Calu3 (cell line): ENCODE results near the gene CLK1. TPM values are rescaled to one million over a fixed set of nuclear protein-coding genes. Genes with fewer than 3 reads are reported as not detected.
A peak's percentile ranks its signal among the peaks of the same experiment; 100 is the strongest.
"Not testable (repeated sequence)": the region's sequence is repeated elsewhere in the genome, so short reads cannot be mapped to it uniquely, and the experiment has no call there.

Source experiments
- BruUV-seq: library from RNA; stranded (reverse); fragments of 400-500 nt; replicated peaks from 2 replicates; lab custom pipeline; 2021; lab: Mats Ljungman, UMichigan
- CTCF ChIA-PET: fragments of 300-600 bp; sonication (Branson Sonifier 250); formaldehyde crosslinking; loops from one replicate; lab custom pipeline; 2022; ENCODE audit warnings: antibody characterized with exemption; lab: Charles Lee
- DNase-seq: peaks from one replicate; pipeline ENCODE4 v3.0.0; 2022
- H3K27ac Mint-ChIP-seq: one replicate; pipeline ENCODE4 v1.8.0; 2022; ENCODE audit warnings: mixed read lengths; ENCODE audit not compliant: unreplicated experiment
- H3K27me3 Mint-ChIP-seq: one replicate; pipeline ENCODE4 v1.8.0; 2022; ENCODE audit warnings: mixed read lengths; ENCODE audit not compliant: unreplicated experiment
- H3K36me3 Mint-ChIP-seq: one replicate; pipeline ENCODE4 v1.8.0; 2022; ENCODE audit warnings: mild to moderate bottlenecking, moderate library complexity, mixed read lengths; ENCODE audit not compliant: insufficient read depth, unreplicated experiment
- H3K4me1 Mint-ChIP-seq: one replicate; pipeline ENCODE4 v1.8.0; 2022; ENCODE audit warnings: mild to moderate bottlenecking, low read depth, mixed read lengths; ENCODE audit not compliant: unreplicated experiment
- H3K4me3 Mint-ChIP-seq: one replicate; pipeline ENCODE4 v1.8.0; 2022; ENCODE audit warnings: mild to moderate bottlenecking, low read depth, moderate library complexity, mixed read lengths; ENCODE audit not compliant: unreplicated experiment
- H3K9me3 Mint-ChIP-seq: one replicate; pipeline ENCODE4 v1.8.0; 2022; ENCODE audit warnings: low read depth, mixed read lengths; ENCODE audit not compliant: unreplicated experiment
- CTCF ChIP-seq: fragments of 200-600 bp; IDR thresholded peaks from one replicate; pipeline ENCODE4 v1.8.0; 2022; ENCODE audit warnings: antibody characterized with exemption; ENCODE audit not compliant: unreplicated experiment
- intact Hi-C: fragments of 100-400 bp; cut with micrococcal nuclease; formaldehyde crosslinking; loops from one replicate; pipeline ENCODE4 v1.10.0; 2022; ENCODE audit not compliant: unreplicated experiment
- total RNA-seq: library from RNA; stranded (reverse); gene quantifications from 2 replicates; pipeline ENCODE4 v1.2.3, GENCODE V29; 2022

CLK1 gene
- total RNA-seq, 1 experiment from 2014 or later, result 83.5 TPM

DNA sequence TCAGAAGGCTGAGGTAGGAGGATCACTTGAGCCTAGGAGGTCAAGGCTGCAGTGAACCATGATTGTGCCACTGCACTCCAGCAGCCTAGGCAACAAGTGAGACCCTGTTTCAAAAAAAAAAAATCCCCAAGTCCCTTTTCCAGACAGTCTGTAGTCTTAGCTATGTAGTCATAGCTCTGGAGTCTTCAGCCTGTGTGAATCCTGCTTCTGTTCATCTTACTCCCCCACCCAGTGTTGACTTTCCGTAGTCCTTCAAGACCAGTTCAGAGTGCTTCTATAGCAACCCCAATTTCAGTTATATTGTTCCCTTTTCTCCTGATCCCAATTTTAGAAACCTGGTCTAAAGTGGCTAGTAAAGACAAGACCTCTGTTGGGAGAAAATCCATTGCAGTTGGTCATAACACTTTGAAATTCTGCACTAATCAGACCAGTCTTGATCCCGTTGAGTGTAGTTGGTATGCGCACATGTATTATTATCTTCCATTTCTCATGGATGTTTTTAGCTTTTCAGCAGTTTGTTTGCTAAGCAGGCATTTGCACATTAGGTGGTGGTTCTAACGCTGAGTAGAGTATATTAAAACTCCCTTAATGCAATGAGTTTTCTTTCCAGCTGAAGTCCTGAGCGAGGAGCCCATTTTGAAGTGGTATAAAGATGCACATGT is 43.8 kb downstream of the CLK1 start:
- Mint-ChIP-seq H3K4me1 (peaks cover 7% of the 10 kb centered on the region), H3K27ac (peak overlapping the region; percentile 3), H3K9me3 (no peaks in the 10 kb centered on the region), H3K27me3 (no peaks in the 10 kb centered on the region), H3K36me3 (peaks cover 76% of the 10 kb centered on the region), H3K4me3 (no peak overlapping the region)
- DNase-seq, result no peak
- CTCF ChIA-PET, result interaction anchor here (0.5 kb wide), 1 partner anchor 566 kb away, joined by 4 read pairs; no protein-coding TSS in a partner anchor
- BruUV-seq, result no TSS peak
- intact Hi-C loops, result no loop called here
- no peak for TF ChIP-seq CTCF

GRCh38 chr2:200818732-200819131 is 45.7 kb downstream of the CLK1 start:
- H3K27me3 Mint-ChIP-seq, H3K27ac Mint-ChIP-seq, intact Hi-C loops, BruUV-seq, H3K4me3 Mint-ChIP-seq, CTCF ChIA-PET, H3K9me3 Mint-ChIP-seq, DNase-seq: not testable (repeated sequence)
- peaks cover 83% of the 10 kb centered on the region for H3K36me3 Mint-ChIP-seq
- peaks cover 25% of the 10 kb centered on the region for H3K4me1 Mint-ChIP-seq

- H3K9me3 Mint-ChIP-seq, result no peaks in the 10 kb centered on the region
These were observed 49.5 kb downstream of the CLK1 start for GRCh38 chr2:200814917-200815316.

DNA sequence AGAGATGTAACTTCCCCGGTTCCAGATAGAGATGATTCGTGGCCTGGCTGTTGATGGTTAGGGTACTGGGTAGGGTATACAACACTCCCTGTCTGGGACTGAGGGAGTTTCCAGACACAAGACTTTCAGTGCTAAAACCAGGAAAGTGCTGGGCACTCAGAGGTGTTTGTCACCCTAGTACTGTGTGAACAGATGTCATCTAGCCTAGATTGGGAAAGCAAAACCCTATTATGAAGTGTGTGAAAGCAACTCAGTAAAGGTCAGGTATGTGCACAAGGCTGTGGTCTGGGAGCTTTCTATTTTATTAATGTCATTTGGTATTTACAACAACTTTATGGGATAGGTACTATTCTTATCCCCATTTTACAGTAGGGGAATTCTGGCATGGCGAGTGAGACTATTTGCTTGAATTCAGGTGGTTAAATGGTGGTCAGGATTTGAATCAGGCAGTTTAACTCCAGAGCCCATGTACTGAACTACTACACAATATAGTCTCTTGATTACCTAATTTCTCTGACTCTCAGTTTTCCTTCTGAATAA is 50.1 kb downstream of the CLK1 start:
- intact Hi-C loops, result loop anchor here (5.0 kb wide), 2 partner anchors 48 to 52 kb away; partner anchors contain the start of gene CLK1
- no peaks in the 10 kb centered on the region for H3K27me3 Mint-ChIP-seq
- no peaks in the 10 kb centered on the region for H3K9me3 Mint-ChIP-seq
- no TSS peak for BruUV-seq
- DNase-seq, result no peak
- TF ChIP-seq CTCF, result no peak
- H3K4me1 Mint-ChIP-seq, result peaks cover 42% of the 10 kb centered on the region
- peak overlapping the region; percentile 37 for H3K4me3 Mint-ChIP-seq
- H3K27ac Mint-ChIP-seq, result peak overlapping the region; percentile 63
- CTCF ChIA-PET, result interaction anchor here (0.8 kb wide), 1 partner anchor 101 kb away, joined by 3 read pairs; no protein-coding TSS in a partner anchor
- peaks cover 94% of the 10 kb centered on the region for H3K36me3 Mint-ChIP-seq

More at GRCh38 chr2:200814917-200815316, 49.5 kb downstream of the CLK1 start:
- intact Hi-C loops, result loop anchor here (5.0 kb wide), 2 partner anchors 47 to 53 kb away; partner anchors contain the start of gene CLK1
- no TSS peak for BruUV-seq
- no peak for TF ChIP-seq CTCF
- Mint-ChIP-seq H3K36me3 (peaks cover 94% of the 10 kb centered on the region), H3K27me3 (no peaks in the 10 kb centered on the region), H3K4me3 (peak overlapping the region; percentile 37), H3K27ac (peak overlapping the region; percentile 63), H3K4me1 (peaks cover 37% of the 10 kb centered on the region)
- no peak for DNase-seq
- CTCF ChIA-PET, result no interaction called here
